Activated naive CD4-positive, alpha-beta T cell treated with Interleukin-2 at 50 U/mL for 16 hours (primary cell): Measurements from ENCODE around the gene FBXW4.
"Not testable (repeated sequence)": the region's sequence is repeated elsewhere in the genome, so short reads cannot be mapped to it uniquely, and the experiment has no call there.

Experiments used
- DNase-seq: peaks from one replicate; pipeline ENCODE4 v3.0.0-alpha.2; 2020

The FBXW4 gene

DNA sequence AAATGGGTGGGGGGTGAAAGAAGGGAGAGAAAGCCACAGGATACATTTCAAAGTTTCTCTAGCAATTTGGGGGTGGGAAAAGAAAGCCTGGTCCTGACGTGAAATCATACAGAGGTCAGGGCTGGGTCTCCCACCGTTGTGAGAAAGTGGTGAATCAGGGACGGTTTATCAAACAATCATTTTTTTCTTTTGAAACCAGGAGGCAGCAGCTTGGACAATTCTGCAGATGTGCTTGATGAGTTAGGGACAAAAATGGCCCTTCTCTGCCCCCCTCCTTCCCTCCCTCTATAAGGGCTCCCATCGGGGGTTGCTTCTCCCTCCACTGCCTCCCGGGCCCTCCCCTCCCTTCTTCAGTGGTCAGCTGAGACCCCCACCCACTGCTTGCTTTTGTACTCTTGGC lies 43.6 kb downstream of the FBXW4 start:
- no peak for DNase-seq

DNA sequence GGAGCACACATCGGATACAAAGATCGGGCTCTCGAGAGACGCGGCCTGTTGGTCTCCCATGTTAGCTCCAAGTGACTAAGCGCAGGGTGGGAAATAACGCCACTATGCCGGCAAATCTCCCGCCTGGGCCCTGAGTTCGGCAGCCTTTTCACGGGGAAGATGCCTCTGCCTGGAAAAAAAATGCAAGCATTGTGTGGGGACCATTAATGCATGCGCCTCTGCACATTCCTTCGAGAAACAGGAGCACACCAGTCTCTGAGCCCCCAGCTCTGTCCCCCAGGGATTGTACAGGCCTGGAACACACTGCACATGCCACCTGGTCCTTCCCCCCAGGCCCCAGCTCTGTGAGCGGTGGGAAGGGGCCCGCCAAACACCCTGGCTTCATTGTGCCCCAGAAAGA lies 44.1 kb downstream of the FBXW4 start:
- DNase-seq, result no peak

DNA sequence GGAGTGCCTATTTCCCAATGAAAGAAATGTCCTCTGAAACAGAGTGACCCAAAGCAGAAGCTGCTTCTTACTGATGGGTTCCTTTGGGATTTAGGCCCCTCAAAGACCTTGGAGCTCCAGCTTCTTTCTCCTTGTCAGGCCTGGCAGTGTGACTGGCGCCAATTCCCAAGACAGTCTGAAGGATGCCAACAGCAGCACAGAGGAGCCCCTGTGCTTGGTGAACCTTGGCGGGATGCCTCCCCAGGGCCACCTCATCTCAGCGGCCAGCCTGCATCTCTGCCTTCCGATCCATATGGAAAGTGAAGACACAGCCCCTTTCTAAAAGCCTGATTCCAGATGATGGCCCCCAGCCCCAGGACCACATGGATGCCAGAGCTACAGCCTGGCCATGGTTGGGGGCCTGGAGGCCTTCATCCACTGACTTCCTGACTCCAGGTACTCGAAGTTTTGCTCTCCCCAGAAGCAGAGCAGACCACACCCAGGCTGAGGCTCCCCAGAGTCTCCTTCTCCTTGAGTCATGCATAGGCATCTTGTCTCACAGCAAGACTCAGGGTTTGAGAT lies 45.4 kb downstream of the FBXW4 start:
- no peak for DNase-seq

DNA sequence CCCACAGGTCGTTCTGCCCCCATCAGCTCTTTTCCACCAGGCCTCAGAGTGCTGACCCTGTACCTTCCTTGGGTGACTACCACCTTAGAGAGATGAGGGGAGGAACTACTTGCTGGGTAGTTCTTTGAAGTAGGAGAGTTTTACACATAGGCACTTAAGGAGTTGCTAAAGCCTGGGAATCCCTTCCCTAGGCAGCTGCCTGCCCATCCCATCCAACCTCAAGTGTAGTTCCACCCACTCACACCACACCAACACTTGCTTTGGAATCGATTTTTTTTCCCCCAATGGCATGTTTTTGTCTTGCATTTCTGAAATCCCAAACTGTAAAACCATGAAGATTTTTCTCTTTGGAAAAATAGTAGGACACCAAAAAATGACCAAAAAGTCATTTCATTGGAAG lies 47.7 kb downstream of the FBXW4 start:
- DNase-seq, result no peak

DNA sequence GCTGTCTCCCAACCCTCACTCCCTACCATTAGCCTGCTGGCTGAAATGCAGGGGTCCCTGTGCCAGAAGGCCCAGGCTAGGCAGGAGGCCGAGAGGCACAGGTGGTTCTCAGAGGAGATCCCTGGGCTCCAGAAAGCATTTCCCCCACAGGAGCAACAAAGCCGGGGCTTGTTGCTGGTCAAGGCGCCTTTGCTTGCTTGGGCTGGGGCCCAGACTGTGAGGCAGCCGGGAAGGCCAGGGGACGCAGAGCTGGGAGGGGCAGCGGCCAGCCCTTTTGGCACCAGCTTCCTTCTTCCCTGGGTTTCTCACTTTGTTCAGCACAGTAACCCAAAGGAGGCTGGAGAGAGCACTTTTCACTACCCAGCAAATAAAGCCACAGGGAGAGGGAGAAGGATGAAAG lies 48.6 kb downstream of the FBXW4 start:
- DNase-seq, result no peak

DNA sequence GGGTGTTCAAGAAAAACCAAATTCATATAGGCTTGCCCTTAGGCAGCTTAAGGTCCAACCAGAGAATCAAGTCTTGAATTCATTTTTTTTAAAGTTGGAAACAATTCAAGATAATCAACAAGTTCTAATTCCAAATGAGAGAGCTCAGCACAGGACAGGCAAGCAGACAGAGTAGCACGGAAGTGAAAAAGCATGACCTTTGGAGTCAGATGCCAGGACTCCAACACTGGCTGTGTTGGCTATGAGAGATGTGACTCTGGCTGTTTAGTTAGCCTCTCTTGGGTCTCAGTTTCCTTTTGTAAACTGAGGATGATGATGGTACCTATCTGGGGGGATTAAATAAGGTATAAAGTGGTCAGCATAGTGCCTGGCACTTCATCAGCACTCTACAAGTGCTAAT lies 49.3 kb downstream of the FBXW4 start:
- no peak for DNase-seq

DNA sequence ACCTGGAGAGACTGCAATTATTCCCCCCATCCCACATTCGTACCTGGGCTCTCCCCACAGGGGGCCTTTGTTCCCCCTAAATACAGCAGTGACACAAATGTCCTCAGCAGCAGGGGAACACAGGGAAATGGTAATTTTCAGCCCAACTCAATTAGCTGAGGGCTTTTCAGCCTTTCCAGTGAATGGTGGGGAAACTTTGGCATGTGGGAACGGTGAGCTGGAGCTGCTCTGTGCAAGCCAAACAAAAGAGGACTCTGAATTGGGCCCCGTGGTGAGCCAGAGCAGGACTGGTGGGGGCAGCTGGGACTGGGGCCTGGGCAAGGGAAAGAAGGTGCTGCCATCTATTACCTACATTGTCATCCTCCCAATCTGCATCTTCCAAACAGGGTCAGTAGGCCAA lies 51.0 kb downstream of the FBXW4 start:
- DNase-seq, result no peak

DNA sequence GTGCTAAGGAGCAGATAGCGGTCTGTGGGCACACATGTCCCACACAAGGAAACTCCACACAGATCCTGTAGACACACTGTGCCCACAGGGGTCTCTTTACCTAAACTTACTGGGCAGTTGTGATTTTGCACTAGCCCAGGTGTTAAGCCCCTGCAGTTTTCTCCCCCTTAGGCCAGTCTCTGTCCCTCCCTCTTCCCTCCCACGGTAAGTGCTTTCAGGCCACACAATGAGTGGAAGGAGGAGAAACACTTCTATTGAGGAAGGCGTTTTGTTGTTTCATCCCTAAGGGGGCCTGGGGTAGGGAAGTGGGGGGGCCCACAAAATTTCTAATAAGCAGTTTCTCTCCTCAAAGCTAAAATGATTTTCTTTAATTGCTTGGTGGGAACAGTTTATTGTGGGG lies 51.4 kb downstream of the FBXW4 start:
- DNase-seq, result no peak

DNA sequence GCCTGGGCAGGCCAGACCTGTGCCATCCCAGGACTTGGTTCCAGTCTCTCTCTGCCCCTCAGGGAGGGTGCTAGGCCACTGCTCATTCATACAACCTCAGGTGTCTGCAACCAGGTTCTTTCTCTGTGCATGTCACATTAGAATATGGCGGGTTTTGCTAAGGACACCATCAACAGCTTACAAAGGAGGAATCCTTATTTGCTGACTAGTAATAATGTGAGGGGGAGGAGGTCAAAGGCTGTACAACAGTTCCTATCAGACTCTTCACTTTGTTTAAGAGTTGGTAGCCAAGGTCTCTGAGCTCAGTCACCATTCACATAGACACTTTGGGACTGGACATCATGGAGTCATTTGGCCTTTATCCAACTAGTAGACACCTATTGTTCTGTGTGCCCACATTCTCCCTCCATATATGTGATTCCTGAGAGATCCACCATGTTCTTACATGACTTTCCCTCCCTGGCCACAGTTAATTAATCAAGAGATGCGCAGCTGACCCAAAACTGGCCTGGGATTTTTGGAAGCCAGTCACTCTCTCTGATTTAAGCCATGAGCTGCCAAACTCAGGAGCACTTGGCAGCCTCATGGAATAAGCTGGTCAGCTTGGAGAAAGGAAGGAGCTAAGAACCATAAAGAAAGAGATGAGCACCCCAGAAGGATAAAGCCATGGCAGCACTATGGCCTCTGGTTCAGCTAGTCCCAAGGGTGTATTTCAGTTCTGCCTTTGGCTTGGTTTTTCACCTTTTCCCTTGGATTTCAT lies 55.6 kb downstream of the FBXW4 start:
- no peak for DNase-seq

DNA sequence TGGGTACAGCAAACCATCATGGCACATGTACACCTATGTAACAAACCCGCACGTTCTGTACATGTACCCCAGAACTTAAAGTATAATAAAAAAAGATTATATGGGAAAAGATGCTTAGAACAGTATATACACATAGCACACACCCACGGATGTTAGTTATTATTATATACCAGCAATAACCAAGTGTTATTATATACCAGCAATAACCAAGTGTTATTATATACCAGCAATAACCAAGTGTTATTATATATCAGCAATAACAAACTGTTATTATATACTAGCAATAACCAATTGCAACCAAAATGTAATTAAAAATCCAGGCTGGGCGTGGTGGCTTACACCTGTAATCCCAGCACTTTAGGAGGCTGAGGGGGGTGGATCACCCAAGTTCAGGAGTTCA lies 61.5 kb downstream of the FBXW4 start:
- DNase-seq, result not testable (repeated sequence)

DNA sequence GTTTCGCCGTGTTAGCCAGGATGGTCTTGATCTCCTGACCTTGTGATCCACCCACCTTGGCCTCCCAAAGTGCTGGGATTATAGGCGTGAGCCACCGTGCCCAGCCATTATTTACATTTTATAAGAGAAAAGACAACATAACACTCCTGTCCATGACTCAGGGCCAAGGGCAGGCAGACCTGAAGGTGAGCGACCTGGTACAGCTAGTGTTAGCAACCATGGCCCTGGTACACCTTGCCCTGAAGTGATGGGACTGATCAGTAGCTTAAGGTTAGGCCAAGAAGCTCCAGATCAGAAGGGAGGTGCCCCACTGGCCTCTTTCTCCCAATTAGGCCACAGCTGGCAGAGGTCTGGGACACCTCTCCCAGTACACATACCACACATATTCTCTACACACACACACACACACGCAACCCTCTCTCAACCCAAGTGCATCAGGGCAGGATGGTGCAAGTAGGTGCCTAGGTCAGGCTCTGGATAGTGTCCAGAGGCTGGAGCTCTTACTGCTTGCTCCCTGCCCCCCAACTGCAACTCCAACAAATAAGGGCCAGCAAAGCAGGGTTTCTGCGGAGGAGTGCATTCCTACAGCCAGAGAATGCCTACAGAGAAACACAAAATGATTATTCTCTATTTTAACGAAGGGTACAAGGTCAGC lies 63.0 kb downstream of the FBXW4 start:
- DNase-seq, result no peak

DNA sequence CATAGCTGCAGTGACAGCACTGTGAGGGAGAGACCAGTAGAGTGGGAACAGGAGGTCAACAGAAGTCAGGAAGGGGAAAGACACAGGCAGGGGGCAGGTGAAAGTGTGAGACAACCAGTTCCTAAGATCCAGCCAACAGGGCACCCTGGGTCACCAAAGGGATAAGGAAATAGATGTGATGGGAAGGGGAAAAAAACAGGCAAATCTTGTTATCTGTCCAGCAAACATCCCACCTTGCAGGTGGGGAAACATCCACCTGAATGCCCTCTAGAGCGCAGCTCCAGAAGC lies 64.4 kb downstream of the FBXW4 start:
- DNase-seq, result no peak

DNA sequence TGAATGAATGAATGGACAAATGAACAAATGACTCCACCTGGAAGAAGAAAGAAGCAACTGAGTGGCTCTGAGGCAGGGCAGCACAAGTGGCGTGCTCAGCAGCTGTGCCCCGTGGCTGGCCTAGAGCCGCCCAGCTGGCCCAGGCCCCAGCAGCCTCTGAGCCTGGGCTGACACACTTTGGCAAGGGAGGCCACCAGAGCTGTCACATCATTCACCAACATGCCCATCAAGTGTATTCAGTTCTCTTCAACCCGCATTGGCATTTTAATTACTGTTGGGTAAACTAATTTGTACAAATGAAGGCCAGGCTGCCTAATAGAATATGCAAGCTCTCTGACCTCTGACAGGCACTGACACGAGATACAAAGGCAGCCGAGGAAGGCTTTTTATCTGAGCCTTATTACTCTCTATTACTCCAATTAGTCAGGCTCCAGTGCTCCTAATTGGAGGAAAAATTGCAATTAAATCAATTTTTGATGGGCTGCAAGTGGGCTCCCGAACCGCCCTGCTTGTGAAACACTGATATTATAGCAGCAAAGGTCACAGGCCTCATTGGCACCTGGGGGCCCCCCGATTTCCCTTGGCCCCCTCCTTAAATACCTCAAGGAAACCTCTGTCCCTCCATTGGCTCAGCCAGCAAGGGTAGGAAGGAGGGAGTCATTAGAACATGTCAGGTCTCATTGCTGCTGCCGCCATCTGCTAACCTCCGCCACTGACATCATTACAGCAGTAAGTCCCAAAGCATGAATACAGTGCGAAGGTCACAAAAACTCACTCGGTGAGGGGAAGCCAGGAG lies 64.9 kb downstream of the FBXW4 start:
- DNase-seq, result no peak

DNA sequence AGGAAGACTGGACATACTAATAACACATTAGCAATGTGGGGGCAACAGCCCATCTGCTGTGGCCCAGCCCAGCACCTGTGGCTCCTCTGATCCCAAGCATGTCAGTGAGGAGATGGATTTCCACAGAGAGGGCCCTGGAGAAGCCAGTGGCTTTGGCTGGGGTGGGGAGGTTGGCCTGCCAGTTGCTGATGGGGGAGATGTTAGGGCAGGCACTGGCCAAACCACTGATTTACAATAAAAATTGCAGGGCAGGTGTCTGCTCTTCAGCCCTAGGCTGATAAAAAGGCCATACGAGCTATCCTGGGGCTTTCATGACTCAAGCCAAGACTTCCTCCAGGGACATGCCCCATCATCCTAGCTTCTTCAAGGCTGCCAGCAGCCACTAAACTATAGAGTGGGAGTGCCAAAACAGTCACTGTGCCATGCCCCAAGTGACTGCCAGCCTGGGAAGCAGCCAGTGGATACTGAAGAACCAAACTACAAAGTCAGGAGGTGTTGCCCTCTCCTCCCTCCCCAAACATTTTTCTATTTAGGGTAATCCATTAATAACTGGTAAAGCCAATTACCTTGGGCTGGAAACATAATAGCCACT lies 69.1 kb downstream of the FBXW4 start:
- DNase-seq, result no peak

DNA sequence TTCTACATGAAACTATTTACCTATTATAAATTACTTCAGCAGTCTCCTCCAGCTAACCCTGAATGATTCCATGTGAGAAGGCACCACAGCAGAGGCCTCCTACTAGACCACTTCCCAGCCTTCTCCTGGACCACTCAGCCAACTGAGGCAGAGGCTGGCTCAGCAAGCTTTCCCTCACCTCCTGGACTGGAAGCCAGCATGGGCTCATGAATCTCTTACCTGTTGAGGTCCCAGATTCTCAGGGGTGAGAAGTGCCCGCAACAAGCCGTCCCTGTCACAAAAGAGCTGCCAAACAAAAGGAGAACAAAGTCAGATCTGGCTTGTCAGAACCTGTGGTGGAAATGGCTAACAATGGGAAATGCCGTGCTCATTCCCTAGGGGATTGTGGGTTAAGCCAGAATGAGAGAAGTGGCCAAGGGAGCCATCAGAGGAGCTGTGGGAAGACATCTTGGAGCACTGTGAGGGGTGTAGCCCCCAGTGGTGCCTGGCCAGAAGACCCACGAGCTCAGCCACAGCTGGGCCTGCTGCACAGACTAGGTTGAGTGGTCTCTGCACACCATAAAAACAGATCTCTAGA lies 70.4 kb downstream of the FBXW4 start:
- DNase-seq, result no peak

DNA sequence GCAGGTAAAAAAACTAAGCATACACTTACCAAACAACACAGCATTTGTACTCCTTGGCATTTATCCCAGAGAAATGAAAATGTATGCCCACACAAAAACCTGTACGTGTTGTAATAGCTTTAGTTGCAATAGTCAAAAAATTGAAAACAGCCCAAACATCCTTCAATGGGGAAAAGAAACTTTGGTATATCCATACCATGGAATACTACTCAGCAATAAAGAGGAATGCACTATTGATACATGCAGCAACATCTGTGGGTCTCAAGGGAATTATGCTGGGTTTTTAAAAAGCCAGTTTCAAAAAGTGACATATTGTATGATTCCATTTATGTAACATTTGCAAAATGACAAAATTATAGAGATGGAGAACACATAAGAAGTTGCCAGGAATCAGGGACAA lies 71.4 kb downstream of the FBXW4 start:
- DNase-seq, result no peak

DNA sequence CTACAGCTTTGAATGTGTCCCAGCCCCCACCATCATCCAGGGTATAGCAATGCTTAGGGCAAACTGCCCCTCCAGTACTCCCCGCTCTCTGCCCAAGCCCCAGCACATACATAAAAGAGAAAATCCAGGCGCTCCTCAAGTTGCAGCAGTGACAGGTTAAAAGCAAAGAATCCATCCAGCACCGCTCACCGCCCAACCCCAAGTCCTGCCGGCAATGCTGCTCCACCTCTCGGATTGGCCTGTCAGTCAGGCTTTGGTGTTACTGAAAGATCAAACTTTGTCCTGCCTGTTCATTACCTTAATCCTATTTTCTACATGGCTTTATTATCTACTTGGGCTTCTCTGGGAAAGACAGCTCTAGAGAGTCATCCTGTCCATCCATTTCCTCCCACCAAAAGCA lies 75.0 kb downstream of the FBXW4 start:
- DNase-seq, result no peak

DNA sequence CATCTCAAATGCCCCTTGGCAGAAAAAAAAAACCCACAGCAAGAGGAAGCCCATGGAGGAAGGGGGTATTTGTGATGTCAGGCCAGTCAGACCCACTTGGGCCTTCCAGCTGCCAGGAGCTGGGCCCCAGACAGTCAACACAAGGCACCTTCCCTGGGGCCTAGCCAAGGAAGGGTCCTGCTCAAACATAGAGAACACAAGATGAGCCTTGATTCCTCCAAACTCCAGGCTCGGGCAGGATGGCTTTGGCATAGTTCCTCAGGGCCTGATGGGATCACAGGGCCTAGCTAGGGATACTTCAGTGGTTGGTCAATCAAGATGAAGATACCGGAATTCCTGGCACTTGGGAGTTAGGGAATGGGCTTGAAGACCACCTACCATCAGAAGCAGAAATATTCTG lies 76.1 kb downstream of the FBXW4 start:
- no peak for DNase-seq

DNA sequence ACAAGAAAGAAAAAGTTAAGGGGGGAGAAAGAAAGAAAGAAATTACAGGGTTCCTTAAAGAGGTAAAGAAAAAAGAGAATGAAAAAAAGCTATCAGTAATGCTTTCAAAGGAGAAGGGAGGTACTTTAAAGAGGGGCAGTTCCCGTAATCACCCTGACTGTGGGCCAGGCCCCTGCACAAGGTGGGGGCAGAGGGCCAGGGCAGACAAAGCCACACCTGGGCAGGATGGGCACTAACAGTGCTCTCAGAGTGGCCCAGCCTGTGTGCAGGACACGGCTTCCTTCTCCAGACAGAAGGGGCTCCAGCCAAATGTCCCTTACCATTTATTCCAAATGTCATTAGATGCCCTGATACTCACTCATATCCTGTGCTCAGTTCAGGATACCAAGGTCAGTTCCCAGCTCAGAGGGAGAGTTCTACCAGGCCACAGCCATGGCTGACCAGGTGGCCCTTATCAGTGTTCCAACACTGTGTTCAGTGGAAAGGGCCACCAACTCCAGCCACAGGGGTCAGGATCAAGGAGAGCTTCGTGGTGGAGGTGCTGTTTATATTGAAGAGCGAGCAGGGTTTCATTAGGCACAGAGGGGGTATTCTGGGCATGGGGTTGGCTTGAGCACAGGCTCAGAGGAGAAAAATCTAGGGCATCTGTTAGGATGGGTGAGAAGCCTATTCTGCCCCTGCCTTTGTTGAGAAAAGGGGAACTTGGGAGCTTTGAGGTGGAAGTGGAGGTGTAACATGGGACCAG lies 77.0 kb downstream of the FBXW4 start:
- DNase-seq, result no peak

DNA sequence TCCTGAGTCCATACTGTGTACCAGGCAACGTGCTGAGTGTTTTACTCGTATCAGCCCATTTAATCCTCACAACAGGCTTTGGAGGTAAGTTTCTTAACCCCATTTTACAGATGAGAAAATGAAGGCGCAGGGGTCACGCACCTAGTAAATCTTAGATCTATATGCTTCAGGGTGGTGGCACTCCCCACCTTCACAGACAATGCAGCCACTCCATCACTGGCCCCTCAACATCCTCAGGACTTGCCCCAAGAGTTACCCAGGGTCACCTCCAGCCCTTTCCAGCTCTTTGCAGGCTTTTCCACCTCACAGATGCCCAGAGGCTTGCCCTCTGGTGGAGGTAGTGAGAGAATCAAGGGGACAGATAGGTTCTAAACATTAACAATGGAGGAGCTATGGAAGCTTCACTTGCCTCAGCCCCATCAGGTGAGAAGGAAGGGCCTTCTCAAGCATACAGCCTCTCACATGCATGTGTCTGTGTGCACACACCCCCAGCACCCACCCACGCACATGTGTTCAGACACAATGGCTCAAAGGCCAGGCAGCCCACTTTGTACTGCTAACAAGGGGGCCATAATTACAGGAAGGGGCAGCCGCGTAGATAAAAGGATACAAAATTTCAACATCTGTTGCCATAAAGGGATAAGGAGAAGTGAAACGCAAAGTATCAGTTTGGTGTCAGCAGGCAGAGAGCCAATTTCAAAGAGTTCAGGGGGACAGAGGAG lies 77.7 kb downstream of the FBXW4 start:
- DNase-seq, result no peak

DNA sequence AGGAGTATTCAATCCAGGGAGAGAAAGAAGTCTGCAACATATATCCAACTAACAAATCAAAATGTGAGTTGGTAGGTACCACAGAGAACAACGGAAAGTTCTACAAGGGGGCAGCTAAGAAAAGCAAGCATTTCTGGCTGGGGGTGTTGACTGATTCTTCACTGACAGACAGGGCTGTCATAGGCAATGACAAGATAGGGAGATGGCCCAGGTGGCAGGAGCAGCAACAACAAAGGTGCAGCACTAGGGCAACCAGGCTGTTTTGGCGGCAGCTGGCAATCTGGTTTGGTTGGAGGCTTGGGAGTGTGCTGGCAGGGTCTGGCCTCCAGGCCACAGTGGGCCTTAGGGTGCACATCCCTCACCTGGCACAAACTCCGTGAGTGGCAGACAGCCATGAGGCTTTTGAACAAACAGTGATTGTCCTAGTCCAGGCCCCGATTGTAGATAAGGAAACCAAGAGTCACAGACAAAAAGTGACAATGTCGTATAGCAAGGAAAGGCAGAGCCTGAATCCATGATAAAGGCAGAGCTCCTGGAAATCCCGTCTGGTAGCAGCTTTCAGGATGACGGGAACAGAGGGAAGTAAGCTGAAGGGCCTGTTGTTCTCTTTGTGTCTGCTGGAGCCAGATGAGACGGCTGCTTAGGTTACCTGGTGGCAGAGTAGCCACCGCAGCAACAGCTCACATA lies 78.4 kb downstream of the FBXW4 start:
- DNase-seq, result no peak
